Neural cell (in vitro differentiated cells): ENCODE measurements around the gene PNMA6F. TPM values are rescaled to one million over a fixed set of nuclear protein-coding genes. Genes with fewer than 3 reads are reported as not detected.

Experiments used
- H2AFZ ChIP-seq: fragments of 200-600, 300-800 bp; sonication (generic), shearing (Covaris generic); 2 replicates; pipeline ENCODE4 v1.6.0; 2014; ENCODE audit warnings: low read depth, mild to moderate bottlenecking, antibody characterized with exemption, low read length, moderate library complexity
- H3F3A ChIP-seq: fragments of 200-600 bp; shearing (Covaris generic); 2 replicates; pipeline ENCODE4 v1.6.1; 2016; ENCODE audit warnings: mild to moderate bottlenecking, moderate library complexity, mixed read lengths, antibody characterized with exemption, low read length; ENCODE audit not compliant: insufficient read depth, poor library complexity, severe bottlenecking
- H3K27ac ChIP-seq: fragments of 200-600, 300-800 bp; sonication (generic), shearing (Covaris generic); 2 replicates; pipeline ENCODE4 v1.5.1; 2014; ENCODE audit warnings: mild to moderate bottlenecking, low read length, moderate library complexity
- H3K27me3 ChIP-seq: fragments of 300-800, 200-600 bp; sonication (generic), shearing (Covaris generic); 2 replicates; pipeline ENCODE4 v1.6.0; 2014; ENCODE audit warnings: mild to moderate bottlenecking, low read depth, low read length, moderate library complexity; ENCODE audit not compliant: insufficient read depth
- H3K36me3 ChIP-seq: fragments of 300-800, 200-600 bp; sonication (generic), shearing (Covaris generic); 2 replicates; pipeline ENCODE4 v1.5.1; 2014; ENCODE audit warnings: mild to moderate bottlenecking, antibody characterized with exemption, low read length, moderate library complexity; ENCODE audit not compliant: insufficient read depth
- H3K4me2 ChIP-seq: fragments of 300-800, 200-600 bp; sonication (generic), shearing (Covaris generic); 2 replicates; pipeline ENCODE4 v1.6.0; 2014; ENCODE audit warnings: mild to moderate bottlenecking, low read length
- H3K4me3 ChIP-seq: fragments of 300-800, 200-600 bp; sonication (generic), shearing (Covaris generic); 2 replicates; pipeline ENCODE4 v1.5.1; 2014; ENCODE audit warnings: mild to moderate bottlenecking, low read length, moderate library complexity
- H3K79me2 ChIP-seq: fragments of 200-600 bp; shearing (Covaris generic); replicated peaks from 2 replicates; pipeline ENCODE4 v1.6.0; 2014; ENCODE audit warnings: mild to moderate bottlenecking, low read length, moderate library complexity; ENCODE audit not compliant: insufficient read depth
- H3K9ac ChIP-seq: fragments of 300-800, 200-600 bp; sonication (generic), shearing (Covaris generic); 2 replicates; pipeline ENCODE4 v1.6.1; 2016; ENCODE audit warnings: mild to moderate bottlenecking, low read length, mixed read lengths
- H3K9me2 ChIP-seq: fragments of 200-600 bp; shearing (Covaris generic); 2 replicates; pipeline ENCODE4 v1.6.1; 2016; ENCODE audit warnings: mild to moderate bottlenecking, low read length, mixed read lengths; ENCODE audit not compliant: insufficient read depth
- H3K9me3 ChIP-seq: fragments of 200-600, 300-800 bp; sonication (generic), shearing (Covaris generic); 2 replicates; pipeline ENCODE4 v1.6.1; 2016; ENCODE audit warnings: mild to moderate bottlenecking, mixed run types, low read length, moderate library complexity, mixed read lengths
- H4K20me1 ChIP-seq: fragments of 200-600 bp; shearing (Covaris generic); 2 replicates; pipeline ENCODE4 v1.6.1; 2016; ENCODE audit warnings: mild to moderate bottlenecking, mixed run types; ENCODE audit not compliant: insufficient read depth
- CTCF ChIP-seq: fragments of 450-650 bp; IDR thresholded peaks from 2 replicates; pipeline ENCODE4 v1.5.1; 2014; ENCODE audit warnings: antibody characterized with exemption, mild to moderate bottlenecking, moderate library complexity; ENCODE audit not compliant: poor library complexity, severe bottlenecking
- EP300 ChIP-seq: fragments of 450-650 bp; conservative IDR thresholded peaks from 2 replicates; pipeline ENCODE4 v1.6.1; 2014; ENCODE audit warnings: antibody characterized with exemption, mild to moderate bottlenecking, moderate library complexity; ENCODE audit not compliant: poor library complexity, severe bottlenecking
- EZH2 ChIP-seq: fragments of 200-600, 300-800 bp; shearing (Covaris generic), sonication (generic); IDR thresholded peaks from 2 replicates; pipeline ENCODE4 v1.6.1; 2014; ENCODE audit warnings: antibody characterized with exemption, low read length, borderline replicate concordance, mild to moderate bottlenecking; ENCODE audit not compliant: insufficient read depth, poor library complexity, severe bottlenecking
- MXI1 ChIP-seq: fragments of 450-650 bp; conservative IDR thresholded peaks from 2 replicates; pipeline ENCODE4 v1.6.1; 2014; ENCODE audit warnings: antibody characterized with exemption, mild to moderate bottlenecking; ENCODE audit not compliant: poor library complexity, severe bottlenecking
- POLR2AphosphoS5 ChIP-seq: IDR thresholded peaks from 2 replicates; pipeline ENCODE4 v1.6.1; 2012
- RAD21 ChIP-seq: fragments of 450-650 bp; conservative IDR thresholded peaks from 2 replicates; pipeline ENCODE4 v1.6.1; 2014; ENCODE audit warnings: antibody characterized with exemption, mild to moderate bottlenecking, moderate library complexity
- REST ChIP-seq: IDR thresholded peaks from 2 replicates; pipeline ENCODE4 v1.6.1; 2012; ENCODE audit warnings: borderline replicate concordance
- SMC3 ChIP-seq: fragments of 450-650 bp; conservative IDR thresholded peaks from 2 replicates; pipeline ENCODE4 v1.6.1; 2014; ENCODE audit warnings: antibody characterized with exemption, mild to moderate bottlenecking, moderate library complexity; ENCODE audit not compliant: poor library complexity
- TAF1 ChIP-seq: IDR thresholded peaks from 2 replicates; pipeline ENCODE4 v1.6.1; 2012; ENCODE audit warnings: low read depth
- polyA plus RNA-seq: library from polyadenylated mRNA; depleted of rRNA; stranded (reverse); fragments of >200 nt; gene quantifications from 2 replicates; pipeline ENCODE4 v1.2.3, GENCODE V29; 2014

Gene PNMA6F
- polyA plus RNA-seq, 1 donor from 2014 or later = 0.77 TPM

GRCh38 chrX:153370293-153371055, 48.9 kb upstream of the PNMA6F start:
- no peaks in the 10 kb centered on the region for H4K20me1 ChIP-seq
- no peaks in the 10 kb centered on the region for H3K36me3 ChIP-seq
- no peaks in the 10 kb centered on the region for H3K27me3 ChIP-seq
- no peak overlapping the region for H2AFZ ChIP-seq
- no peak overlapping the region for H3K4me2 ChIP-seq
- H3K27ac ChIP-seq = no peak overlapping the region
- no peaks in the 10 kb centered on the region for H3K9me2 ChIP-seq
- no peaks in the 10 kb centered on the region for H3K79me2 ChIP-seq
- no peak overlapping the region for H3K9ac ChIP-seq
- TF ChIP-seq CTCF (no peak), POLR2AphosphoS5 (no peak), SMC3 (no peak), EP300 (no peak), EZH2 (no peak), REST (no peak), MXI1 (no peak), TAF1 (no peak), RAD21 (no peak)
- no peaks in the 10 kb centered on the region for H3F3A ChIP-seq
- no peak overlapping the region for H3K4me3 ChIP-seq
- H3K9me3 ChIP-seq = no peaks in the 10 kb centered on the region

- no peak overlapping the region for H3K4me3 ChIP-seq
Observed at GRCh38 chrX:153366878-153367538, 45.4 kb upstream of the PNMA6F start.

More at GRCh38 chrX:153366878-153367538, 45.4 kb upstream of the PNMA6F start:
- Histone ChIP-seq H3K9me3 (no peaks in the 10 kb centered on the region), H3F3A (no peaks in the 10 kb centered on the region), H2AFZ (no peak overlapping the region), H3K9me2 (no peaks in the 10 kb centered on the region), H3K79me2 (no peaks in the 10 kb centered on the region), H3K36me3 (no peaks in the 10 kb centered on the region), H4K20me1 (no peaks in the 10 kb centered on the region), H3K9ac (no peak overlapping the region), H3K27ac (no peak overlapping the region), H3K27me3 (no peaks in the 10 kb centered on the region), H3K4me2 (no peak overlapping the region)
- TF ChIP-seq TAF1 = no peak
- no peak for TF ChIP-seq EZH2
- no peak for TF ChIP-seq SMC3
- no peak for TF ChIP-seq RAD21
- no peak for TF ChIP-seq REST
- no peak for TF ChIP-seq MXI1
- TF ChIP-seq EP300 = no peak
- TF ChIP-seq POLR2AphosphoS5 = no peak
- no peak for TF ChIP-seq CTCF
